HG03439 (cell line): ENCODE measurements around the gene PACSIN2.
"Not testable (repeated sequence)": the region's sequence is repeated elsewhere in the genome, so short reads cannot be mapped to it uniquely, and the experiment has no call there.

Source experiments
- ATAC-seq: cut with Tn5 transposase; IDR thresholded peaks from one replicate; pipeline ENCODE4 v1.9.1; 2021; ENCODE audit warnings: mild to moderate bottlenecking, moderate library complexity; ENCODE audit not compliant: unreplicated experiment

Gene PACSIN2

GRCh38 chr22:42967933-42968332 lies 47.0 kb downstream of the PACSIN2 start:
- ATAC-seq = no peak

- ATAC-seq = no peak
Observed at GRCh38 chr22:42967005-42967404, 47.9 kb downstream of the PACSIN2 start.

GRCh38 chr22:42966497-42966896 lies 48.5 kb downstream of the PACSIN2 start:
- ATAC-seq = no peak

GRCh38 chr22:42964994-42965699 lies 49.8 kb downstream of the PACSIN2 start:
- ATAC-seq = no peak

- no peak for ATAC-seq
Observed at GRCh38 chr22:42963231-42963595, 51.7 kb downstream of the PACSIN2 start.

- no peak for ATAC-seq
Observed at GRCh38 chr22:42962295-42963230, 52.4 kb downstream of the PACSIN2 start.

- ATAC-seq = no peak
Observed at GRCh38 chr22:42961810-42962209, 53.1 kb downstream of the PACSIN2 start.

- not testable (repeated sequence) for ATAC-seq
Observed at GRCh38 chr22:42961400-42961690, 53.6 kb downstream of the PACSIN2 start.

GRCh38 chr22:42960531-42961399 lies 54.2 kb downstream of the PACSIN2 start:
- ATAC-seq = no peak

GRCh38 chr22:42959576-42960509 lies 55.1 kb downstream of the PACSIN2 start:
- ATAC-seq = no peak

GRCh38 chr22:42958937-42959336 lies 56.0 kb downstream of the PACSIN2 start:
- no peak for ATAC-seq

GRCh38 chr22:42957958-42958357 lies 57.0 kb downstream of the PACSIN2 start:
- no peak for ATAC-seq

- no peak for ATAC-seq
Observed at GRCh38 chr22:42957544-42957943, 57.4 kb downstream of the PACSIN2 start.

- no peak for ATAC-seq
Observed at GRCh38 chr22:42955848-42956247, 59.1 kb downstream of the PACSIN2 start.

GRCh38 chr22:42955087-42955635 lies 59.8 kb downstream of the PACSIN2 start:
- ATAC-seq = no peak

- not testable (repeated sequence) for ATAC-seq
Observed at GRCh38 chr22:42953751-42954150, 61.2 kb downstream of the PACSIN2 start.

- ATAC-seq = no peak
Observed at GRCh38 chr22:42951093-42951710, 63.7 kb downstream of the PACSIN2 start.

- no peak for ATAC-seq
Observed at GRCh38 chr22:42950281-42950680, 64.7 kb downstream of the PACSIN2 start.

GRCh38 chr22:42949159-42949558 lies 65.8 kb downstream of the PACSIN2 start:
- ATAC-seq = no peak
